ENCODE results near the gene TFAP2D.

DNA sequence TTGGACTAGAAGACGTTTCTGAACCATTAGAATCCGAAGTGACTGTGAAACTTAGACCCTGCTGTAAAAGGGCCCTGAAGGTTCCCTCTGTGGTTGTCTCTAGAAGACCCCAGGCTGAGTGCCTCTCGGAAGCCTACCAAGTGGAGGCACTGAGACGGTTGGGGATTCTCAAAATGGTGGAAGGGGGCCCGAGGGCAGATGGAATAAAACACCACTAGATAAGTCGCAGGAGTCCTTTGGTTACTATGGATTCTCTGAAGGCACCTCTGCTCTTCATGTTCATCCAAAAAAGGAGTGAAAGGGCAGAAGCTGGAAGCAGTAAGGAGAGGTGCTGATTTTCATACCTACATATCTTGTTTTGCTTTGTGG lies 4.0 kb upstream of the TFAP2D start:
- TF ChIP-seq, protein P1, sequence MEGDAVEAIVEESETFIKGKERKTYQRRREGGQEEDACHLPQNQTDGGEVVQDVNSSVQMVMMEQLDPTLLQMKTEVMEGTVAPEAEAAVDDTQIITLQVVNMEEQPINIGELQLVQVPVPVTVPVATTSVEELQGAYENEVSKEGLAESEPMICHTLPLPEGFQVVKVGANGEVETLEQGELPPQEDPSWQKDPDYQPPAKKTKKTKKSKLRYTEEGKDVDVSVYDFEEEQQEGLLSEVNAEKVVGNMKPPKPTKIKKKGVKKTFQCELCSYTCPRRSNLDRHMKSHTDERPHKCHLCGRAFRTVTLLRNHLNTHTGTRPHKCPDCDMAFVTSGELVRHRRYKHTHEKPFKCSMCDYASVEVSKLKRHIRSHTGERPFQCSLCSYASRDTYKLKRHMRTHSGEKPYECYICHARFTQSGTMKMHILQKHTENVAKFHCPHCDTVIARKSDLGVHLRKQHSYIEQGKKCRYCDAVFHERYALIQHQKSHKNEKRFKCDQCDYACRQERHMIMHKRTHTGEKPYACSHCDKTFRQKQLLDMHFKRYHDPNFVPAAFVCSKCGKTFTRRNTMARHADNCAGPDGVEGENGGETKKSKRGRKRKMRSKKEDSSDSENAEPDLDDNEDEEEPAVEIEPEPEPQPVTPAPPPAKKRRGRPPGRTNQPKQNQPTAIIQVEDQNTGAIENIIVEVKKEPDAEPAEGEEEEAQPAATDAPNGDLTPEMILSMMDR (IDR thresholded peaks at IDR 0.05): no peak
- TF ChIP-seq POLR2A (IDR thresholded peaks at IDR 0.05): no peak

Measured in adrenal gland (tissue), 5 donors.